Left renal cortex interstitium (tissue), 4 donors: ENCODE results near the gene CASKIN1. TPM values are rescaled to one million over a fixed set of nuclear protein-coding genes. Genes with fewer than 3 reads are reported as not detected.
"Not testable (repeated sequence)": the region's sequence is repeated elsewhere in the genome, so short reads cannot be mapped to it uniquely, and the experiment has no call there.

Experiments
- DNase-seq, 4 donors: peaks; one replicate each; pipeline ENCODE4 v3.0.0-alpha.2; 2013; ENCODE audit warnings: low read depth in 4 of 4, low spot score in 2 of 4, missing footprints in 1 of 4
- polyA plus RNA-seq, 4 donors: library from polyadenylated mRNA; unstranded; fragments of 120-200 nt; gene quantifications; one replicate each; pipeline ENCODE4 v1.2.1, GENCODE V29; 2013; ENCODE audit not compliant: insufficient read length in 4 of 4

Gene CASKIN1
- polyA plus RNA-seq, 4 donors, result 1.4 to 2.8 (median 2.0) TPM

DNA sequence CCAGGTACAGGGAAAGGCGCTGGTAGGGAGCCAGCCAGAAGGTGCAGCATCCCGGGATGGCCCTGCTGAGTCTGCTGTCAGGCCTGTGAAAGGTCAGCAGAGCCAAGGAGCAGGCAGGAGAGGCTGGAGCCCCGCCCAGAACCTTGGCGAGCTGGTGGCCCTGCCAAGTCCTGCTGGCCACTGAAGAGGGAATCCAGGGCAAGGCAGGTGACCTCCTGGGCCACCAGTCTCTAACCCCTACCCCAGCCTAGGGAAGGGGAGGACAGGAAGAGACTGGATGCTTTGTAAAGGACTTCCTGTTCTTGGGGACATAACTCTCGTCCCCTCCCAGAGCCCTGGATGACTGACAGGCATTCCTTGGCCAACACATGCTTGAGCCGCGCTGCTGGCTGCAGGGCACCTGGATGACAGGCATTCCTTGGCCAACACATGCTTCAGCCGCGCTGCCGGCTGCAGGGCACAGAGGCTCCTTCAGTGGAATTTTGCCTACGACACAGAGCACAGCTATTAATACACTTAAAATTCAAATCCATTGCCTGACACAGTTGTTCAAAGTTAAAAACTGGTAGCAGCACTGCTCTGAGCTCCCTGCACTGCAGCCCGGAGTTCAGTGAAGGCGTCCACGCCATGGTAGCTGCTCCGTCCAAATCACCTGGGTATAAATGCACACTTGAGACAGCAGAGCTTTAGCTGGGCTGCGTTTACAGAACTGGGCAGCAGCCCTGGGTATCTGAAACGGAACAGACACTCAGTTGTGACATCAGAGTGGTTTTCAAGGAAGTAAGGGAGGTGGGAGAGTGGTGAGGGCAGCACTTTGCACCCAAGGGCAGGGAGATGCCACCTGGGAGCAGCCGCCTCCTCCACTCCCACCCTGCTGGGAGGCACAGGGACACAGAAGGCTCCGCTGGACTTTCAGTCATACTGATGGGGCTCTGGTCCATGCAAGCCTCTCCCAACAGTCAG, 16.2 kb upstream of the CASKIN1 start:
- DNase-seq, result no peak

DNA sequence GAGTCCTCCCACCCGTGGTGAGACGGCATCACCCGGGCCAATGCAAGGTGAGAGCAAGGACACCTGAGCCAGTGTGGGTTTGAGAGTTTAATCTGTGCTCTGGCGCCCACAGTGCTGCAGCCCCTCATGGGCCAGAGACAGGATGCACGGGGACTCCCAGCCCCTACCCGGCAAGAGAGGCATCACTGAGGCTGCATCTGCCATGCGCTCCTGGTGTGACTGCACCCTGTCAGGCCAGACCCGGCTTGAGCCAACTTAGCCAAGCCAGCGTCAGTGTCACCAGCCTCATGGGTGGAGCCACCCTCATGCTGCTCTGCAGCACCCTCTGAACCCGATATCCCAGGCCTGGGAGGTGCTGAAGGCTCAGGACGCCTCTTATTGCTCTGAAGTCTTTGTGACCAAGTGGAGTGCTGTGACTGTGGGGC, 15.5 kb upstream of the CASKIN1 start:
- no peak for DNase-seq

DNA sequence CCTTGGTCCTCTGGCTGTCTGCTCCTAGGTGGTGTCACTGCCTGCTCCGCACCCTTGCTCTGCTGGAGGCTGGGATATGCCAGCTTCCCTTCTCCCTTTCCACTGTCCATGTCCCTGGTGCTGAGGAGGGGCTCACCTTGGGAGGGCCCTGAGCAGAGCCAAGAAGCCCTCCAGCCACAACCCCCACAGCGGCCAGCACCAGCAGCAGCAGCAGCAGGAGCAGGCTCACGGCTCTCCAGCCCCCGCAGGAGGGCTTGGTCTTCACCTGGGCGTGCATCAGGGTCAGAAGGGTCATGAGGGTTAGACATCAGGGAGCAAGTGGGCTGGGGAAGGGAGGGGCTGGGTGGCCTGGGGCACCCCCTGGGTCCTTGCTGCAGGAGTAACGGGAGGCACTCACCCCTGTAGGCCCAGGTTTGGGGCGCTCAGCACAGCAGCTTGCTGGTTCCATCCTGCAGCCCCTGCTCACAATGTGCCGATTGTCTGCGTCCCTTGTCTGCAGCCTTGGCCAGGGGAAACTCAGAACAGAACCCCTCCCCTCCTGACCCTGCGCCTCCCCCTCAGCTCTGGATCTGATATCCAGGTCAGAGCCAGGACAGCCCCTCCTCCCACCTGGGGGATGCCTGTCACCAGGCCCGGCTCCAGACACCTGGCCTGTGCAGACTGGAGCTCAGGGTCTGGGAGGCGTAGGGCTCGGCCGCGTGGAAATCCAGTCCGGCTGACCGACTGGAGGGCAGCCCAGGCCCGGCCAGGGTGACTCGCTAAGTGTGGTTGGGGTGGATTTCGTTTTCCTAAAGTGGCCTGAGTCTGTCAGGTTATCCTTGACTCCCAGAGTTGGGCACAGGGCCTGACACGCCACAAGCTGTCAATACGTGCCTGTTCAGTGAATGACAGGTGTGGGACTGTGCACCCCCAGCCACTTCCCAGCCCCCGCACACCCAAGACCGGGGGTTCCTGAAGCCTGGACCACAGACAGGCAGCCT, 14.3 kb upstream of the CASKIN1 start, which contains the start of gene BRICD5:
Gene BRICD5, minus strand, starts transcription at position 478 of the 980 bp plus-strand sequence. Its CDS starts 30 bp downstream, at position 448.
- no peak for DNase-seq

DNA sequence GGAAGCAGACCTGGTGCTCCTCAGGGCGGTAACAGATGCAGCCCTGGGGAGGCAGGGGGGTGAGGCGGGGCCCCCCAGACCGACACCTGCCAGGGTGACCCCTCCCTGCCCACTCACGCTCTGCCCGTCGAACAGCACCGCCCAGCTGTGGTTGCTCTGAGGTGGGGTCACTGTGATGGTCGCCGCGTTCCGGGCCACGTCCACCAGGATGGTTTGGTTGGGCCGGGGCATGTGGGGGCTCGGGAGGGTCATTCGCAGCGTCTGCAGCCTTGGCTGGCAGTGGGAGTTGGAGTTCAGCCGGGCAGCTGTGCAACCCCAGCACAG, 13.6 kb upstream of the CASKIN1 start:
- DNase-seq, result no peak

DNA sequence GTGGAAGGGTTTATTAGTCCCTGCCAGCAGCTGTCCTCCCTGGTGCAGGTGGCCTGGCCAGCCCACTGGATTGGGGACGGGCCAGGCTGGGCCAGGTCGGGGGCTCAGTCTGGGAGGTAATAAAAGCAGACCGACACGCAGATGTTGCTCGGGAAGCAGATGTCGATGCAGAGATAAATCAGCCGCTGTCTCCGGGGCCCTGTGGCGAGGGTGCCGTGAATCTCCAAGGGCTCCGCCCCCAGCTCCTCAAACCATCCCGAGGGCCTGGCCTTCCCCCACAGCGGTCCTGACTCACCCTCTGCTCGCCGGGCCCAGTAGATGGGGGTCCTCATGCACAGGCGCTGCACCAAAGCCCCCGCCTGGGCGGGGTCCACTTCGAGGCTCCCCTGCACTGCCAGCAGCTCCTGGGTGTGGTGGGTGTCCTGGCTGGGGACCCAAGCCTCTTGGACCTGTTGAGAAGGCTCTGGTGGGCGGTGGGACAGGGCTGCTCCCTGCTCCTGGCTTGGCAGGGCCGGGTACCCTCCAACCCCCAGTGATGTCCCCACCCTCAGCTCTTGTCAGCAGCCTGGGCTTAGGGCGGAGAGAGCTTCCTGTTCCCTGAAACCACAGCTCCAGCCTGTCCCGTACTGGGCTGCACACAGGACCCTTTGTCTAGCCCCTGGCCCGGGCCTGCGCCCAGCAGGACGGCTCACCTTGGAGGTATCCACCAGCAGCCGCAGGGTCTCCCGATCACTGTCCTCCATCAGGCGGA, 13.0 kb upstream of the CASKIN1 start:
- no peak for DNase-seq

DNA sequence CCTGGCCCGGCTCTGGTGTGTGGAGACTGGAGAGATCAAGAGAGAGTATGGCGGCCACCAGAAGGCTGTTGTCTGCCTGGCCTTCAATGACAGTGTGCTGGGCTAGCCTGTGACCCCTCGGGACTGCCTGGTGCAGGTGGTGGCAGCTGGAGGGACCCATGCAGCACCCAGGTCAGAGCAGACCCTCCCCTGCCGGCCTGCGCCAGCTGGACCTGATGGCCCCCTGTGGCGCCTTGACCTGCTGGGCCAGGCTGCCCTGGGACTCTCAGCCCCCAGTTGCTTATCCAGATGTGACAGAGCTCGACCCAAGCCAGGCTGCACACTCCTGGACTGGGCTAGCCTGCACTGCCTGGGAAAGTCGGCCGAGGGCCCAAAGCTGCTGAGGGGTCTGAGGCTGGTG, 12.4 kb upstream of the CASKIN1 start:
- DNase-seq, result no peak

DNA sequence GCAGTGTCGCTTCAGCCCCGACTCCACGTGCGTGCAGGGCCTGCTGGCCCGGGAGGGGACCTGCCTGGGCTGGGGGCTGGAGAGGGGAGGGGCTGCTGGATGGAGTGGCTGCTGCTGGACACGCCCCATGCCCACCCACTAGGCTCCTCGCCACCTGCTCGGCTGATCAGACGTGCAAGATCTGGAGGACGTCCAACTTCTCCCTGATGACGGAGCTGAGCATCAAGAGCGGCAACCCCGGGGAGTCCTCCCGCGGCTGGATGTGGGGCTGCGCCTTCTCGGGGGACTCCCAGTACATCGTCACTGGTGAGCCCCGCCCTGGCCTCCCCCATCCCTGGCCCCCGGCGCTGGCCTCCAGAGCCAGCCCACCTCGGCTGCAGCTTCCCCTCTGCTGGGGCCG, 11.9 kb upstream of the CASKIN1 start:
- no peak for DNase-seq

DNA sequence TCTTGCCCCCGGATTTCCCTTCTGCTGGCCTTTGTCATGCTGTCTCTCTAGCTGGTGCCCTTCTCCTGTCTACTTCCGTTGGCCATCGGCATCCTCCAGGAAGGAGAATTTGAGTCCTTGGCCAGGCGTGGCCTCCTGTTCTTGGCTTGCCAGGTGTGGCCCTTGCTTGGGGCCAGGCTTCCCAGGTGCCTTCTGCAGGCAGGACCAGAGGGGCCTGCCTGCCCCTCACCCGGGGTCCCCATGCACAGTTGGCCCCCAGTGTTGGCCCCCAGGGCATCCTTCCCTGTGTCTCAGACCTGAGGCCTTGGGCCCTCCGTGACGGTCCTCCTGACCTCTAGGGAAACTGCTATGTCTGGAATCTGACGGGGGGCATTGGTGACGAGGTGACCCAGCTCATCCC, 11.5 kb upstream of the CASKIN1 start:
- no peak for DNase-seq

DNA sequence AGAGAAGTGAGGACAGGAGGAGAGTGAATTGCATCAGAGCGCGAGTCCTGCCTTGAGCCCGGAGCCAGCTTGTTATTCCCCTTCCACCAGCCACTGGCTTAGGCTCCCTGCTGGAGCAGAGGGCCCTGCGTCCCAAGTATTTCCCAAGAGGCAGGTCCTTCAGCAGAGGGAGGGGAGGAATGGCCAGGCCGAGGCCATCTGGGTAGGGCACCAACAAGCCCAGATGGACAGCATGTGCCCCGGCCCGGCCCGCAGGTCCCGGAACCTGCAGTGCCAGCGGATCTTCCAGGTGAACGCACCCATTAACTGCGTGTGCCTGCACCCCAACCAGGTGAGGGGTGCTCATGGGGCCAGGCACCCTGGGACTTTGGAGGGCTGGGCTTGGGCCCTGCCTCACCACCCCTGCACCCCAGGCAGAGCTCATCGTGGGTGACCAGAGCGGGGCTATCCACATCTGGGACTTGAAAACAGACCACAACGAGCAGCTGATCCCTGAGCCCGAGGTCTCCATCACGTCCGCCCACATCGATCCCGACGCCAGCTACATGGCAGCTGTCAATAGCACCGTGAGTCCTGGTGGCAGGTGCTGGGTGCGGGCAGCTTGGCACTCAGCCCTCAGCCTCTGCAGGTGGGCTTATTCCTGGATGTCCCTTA, 10.5 kb upstream of the CASKIN1 start:
- no peak for DNase-seq

DNA sequence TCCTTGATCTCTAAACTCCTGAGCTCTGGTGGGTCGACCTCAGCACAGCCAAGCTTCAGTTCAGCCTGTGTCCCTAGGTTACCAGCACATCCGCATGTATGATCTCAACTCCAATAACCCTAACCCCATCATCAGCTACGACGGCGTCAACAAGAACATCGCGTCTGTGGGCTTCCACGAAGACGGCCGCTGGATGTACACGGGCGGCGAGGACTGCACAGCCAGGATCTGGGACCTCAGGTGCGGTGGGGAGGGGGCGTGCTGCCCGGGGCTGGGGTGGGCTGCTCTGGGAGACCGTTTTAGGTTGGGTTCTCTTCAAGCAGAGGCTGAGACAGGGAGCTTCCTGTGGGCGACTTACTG, 10.0 kb upstream of the CASKIN1 start:
- no peak for DNase-seq

DNA sequence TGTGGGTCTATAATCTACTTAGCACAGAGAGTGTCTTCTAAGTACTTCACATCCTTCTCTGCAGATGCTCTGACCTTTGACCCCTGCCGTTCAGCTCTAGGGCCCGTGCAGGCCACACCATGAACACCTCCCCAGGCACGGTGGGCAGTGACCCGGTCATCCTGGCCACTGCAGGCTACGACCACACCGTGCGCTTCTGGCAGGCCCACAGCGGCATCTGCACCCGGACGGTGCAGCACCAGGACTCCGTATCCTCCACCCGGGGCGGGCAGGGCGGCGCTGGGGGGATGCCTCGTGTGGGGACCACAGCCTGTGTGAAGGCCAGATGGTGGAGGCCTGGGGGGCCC, 9.5 kb upstream of the CASKIN1 start:
- DNase-seq, result no peak

DNA sequence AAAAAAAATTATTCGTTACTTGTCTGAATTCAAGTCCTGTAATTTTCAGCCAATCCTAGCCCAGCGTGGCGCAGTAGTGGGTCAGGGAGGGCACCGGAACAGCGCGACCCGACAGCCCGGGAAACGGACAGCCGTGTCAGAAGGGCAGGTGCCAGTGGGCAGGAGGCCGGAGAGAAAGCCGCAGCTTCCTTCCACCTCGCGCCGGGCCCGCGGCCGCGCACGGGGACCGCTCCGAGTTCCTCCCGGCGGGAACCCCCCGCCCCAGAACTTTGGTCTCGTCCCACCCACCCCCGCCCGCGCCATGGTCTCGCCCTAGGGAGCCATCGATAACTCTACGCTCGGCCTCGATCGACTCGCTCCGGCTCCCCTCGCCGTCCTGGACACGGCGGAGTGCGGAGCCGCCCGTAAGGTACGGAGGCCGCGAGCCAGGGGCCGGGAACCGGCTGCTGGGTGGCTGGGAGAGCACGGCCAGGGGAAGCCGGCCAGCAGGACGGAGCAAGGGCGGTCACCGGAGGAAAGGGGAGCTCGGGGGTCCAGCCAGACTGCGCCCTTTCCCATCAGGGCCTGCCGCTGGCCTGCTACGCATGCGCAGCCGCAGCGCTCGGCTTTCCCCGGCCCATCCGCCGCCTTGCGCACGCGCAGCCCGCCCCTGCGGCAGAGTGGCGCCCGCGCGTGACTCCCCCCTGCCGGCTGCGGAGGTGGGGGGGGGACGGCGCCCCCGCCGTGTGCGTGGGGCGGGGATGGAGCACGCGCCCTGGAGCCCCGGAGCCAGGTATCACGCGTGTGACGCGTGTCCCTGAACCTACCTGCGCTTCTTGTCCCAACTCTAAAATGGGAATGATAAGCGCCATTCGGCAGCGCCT, 8.9 kb upstream of the CASKIN1 start, which contains the start of gene MLST8:
Gene MLST8, plus strand, starts transcription at position 351 of the 863 bp plus-strand sequence. CDS start 632 bp downstream, outside the sequence.
- DNase-seq, result peak; percentile 73 to 87 (median 80)

DNA sequence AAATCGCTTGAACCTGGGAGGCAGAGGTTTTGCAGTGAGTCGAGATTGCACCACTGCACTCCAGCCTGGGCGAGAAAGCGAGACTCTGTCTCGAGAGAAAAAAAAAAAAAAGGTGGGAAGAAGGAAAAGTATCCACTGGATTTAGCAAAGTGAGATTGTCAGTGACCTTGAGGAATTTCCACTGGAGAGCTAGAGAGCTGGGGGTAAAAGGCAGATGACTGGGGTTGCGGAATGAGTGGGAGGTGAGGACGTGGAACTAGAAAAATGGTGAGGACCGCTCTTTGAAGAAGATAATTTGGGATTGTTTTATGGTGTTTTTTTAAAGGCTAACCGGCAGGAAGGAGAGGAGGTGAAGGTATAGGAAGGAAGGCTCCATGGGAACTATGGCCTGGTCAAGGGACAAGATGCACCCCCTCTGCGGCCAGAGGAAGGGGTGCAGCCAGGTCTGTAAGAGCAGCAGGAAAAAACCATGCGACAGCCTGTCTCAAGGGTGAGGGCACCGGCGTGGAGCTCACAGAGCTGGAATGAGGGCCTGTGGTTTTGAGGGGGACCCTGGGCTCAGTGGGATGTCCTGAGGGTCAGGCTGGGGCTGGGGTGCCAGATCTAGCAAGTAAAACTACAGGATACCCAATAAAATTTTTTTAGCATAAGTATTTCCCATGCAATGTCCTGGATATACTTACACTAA, 8.2 kb upstream of the CASKIN1 start:
- DNase-seq, result no peak

DNA sequence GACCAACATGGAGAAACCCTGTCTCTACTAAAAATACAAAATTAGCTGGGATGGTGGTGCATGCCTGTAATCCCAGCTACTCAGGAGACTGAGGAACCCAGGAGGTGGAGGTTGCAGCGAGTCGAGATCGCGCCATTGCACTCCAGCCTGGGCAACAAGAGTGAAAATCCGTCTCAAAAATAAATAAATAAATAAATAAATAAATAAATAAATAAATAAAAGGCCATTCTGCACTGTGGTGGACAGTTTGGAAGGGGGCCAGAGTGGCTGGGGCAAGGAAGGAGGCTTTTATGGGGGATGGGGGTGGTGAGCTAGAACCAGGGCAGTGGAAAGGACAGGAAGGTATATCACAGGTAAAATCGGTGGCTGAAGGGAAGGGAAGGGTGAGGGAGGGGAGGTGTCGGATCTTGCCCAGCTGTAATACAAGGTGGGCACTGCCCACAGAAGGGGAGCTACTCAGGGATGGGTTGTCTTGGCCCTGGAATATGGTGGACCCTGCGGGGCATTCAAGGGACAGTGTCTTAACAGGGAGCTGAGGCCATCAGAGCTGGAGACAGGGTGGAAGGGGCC, 6.8 kb upstream of the CASKIN1 start:
- not testable (repeated sequence) for DNase-seq

DNA sequence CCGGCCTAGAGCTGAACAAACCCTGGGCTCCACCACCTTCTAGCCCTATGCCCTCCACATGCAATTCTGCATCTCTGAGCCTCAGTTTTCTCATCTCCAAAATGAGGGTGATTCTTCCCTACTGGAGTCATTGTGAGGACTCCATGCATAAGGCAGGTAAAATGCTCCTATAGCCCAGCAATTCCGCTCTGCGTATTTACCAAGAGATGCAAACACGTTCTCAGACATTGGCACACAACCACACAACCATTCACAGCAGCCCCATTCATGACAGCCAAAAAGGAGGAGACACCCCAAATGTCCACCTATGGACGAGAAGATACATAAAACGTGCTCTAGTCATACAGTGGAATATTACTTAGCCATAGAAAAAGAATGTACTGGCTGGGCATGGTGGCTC, 3.9 kb upstream of the CASKIN1 start:
- DNase-seq, result no peak

DNA sequence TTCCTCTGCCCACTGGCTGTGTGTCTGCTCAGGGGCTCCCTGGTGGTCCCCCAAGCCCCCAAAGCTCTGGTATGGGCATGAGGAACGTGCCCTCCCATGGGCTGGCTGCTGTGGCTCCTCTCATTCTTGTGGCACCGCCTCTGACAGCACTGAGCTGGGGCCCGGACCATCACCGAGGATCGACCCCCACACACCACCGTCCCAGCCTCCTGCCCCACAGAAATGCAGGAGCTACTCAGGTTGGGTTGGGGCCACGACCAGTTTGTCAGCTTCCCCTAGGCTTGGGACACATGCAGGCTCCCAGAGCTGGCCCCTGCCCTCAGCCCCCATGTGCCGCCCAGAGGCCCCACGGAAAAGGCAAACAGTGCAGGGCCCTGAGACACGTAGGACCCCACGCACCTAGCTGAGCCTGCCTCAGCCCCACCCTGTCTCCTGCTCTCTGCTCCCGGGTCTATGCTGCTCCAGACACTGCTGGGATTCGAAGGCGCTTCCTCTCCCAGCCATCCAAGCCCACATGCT, 3.3 kb upstream of the CASKIN1 start:
- no peak for DNase-seq

DNA sequence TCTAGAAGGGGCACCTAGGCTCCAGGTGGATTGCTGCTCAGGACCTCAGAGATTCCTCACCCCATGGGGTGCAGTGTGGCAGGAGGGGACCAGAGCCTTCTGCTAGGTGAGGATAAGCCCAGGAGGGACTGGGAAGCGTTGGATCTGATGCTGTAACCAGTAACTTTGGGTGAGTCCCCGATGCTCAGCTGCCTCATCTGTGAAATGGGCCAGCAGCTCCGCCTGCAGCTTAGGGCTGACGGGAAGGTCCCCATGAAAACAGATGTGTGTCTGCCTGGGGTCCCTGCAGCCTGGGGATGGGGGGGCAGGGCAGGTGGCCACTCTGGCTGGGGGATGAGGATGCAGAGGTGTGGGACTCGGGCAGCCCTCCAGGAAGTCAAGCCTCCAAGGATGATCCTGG, 2.7 kb upstream of the CASKIN1 start:
- no peak for DNase-seq

DNA sequence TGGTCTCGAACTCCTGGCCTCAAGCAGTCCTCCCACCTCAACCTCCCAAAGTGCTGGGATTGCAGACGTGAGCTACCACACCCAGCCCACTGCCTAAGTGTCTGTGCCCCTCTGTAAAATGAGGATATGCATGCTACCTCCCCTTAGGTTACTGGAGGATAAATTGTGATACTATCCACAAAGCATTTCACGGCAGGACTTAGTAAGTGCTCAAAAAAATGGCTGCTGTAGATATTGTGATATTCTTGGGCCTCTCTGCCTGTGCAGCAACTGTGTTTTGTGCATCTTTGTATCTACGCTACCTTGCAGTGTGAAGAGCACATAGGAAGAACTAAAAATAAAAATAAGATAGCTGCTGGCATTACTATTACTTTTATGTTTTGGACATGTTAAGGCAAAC, 1.9 kb upstream of the CASKIN1 start:
- DNase-seq, result no peak
